Fibroblast of upper back skin (primary cell): ENCODE measurements around the gene PSMB9.
"Not testable (repeated sequence)": the region's sequence is repeated elsewhere in the genome, so short reads cannot be mapped to it uniquely, and the experiment has no call there.

Source experiments
- DNase-seq: peaks from one replicate; pipeline ENCODE4 v3.0.0-alpha.2; 2013

PSMB9 gene

DNA sequence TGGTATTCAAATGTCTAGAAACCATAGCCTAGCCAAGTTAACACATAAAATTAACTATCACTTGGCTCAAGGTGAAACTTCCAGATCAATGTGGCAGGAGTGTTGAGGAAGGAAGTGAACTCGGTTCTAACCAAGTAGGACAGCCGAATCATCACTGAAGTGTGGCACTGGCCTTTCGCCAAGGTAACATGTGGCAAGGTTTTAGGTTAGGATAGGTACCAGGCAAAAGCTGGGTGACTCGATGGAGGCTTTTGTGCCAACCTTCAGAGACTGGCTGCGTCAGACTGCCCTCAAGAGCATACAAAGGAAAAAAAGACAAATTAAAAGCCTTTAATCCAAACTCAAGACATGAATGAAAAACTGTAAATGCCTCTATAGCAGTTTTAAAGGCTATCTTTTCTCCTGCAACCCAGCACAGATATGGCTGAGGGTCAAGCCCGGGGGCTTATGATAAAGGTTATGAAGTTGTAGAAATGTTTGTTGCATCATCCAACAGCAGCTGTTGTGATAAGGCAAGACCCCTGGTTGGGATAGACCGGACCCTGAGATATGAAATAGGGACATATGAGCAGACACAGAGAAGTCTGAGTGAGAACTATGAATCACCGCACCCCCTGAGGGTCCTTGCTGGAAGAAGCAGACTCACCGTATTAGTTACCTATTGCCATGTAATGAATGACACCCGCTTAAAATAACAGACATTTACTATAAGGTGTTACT is 11.9 kb downstream of the PSMB9 start:
- no peak for DNase-seq

DNA sequence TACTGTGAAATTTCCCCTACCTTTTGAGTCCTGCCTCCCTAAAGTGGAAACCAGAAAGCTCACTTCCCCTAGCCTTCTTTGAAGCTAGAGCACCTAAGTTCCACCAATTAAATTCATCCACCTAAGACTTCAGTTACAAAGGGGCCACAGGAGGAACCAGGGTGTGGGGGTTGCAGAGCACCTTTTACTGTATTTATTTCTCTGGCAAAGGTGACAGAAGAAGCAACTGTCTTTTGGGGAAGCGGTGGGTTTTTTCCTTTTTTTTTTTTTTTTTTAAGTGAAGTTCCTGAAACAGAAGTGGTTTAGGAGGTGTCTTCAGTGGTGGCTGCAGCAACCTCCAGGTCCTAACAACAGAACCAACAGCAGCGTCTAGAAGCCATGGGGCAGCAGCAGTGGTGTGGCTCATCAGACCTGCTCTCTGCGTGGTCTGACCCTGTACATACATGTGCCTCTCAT is 13.1 kb downstream of the PSMB9 start:
- DNase-seq: no peak

DNA sequence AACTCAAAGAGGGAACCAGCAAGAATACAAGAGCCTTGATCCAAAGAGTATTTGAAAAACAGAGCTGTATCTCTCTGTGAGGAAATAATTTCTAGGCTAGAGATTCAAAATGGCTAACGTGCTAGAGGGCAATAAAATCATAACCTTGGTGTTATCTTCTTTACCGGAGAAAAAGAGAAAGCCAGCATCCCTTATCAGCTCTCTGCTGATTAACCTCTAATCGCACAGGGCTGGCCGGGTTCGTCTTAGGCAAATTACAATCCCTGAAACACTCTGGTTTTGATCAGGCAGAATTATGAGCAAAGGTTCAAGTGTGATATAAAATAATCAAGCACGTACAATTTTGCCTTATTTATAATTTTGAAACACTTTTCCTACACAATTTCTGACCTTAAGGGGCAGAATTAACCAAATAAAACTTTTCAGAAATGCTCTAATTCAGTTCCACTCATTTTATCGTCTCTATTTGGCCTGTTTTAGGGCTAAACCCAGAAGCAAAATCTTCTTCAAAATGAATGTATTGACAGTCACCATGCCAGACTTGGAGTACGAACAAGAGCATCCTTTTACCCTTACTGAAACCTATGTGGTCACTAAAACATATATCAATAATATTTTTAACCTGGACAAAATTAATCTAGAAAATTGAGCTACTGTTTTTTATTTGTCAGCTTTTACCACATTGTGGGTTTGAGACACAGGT is 13.7 kb downstream of the PSMB9 start:
- no peak for DNase-seq

GRCh38 chr6:32868257-32868788 is 14.3 kb downstream of the PSMB9 start:
- peak; percentile 71 for DNase-seq

- DNase-seq: not testable (repeated sequence)
These were observed 20.0 kb downstream of the PSMB9 start for GRCh38 chr6:32873947-32874346.

GRCh38 chr6:32876603-32877002 is 22.6 kb downstream of the PSMB9 start:
- DNase-seq: no peak

DNA sequence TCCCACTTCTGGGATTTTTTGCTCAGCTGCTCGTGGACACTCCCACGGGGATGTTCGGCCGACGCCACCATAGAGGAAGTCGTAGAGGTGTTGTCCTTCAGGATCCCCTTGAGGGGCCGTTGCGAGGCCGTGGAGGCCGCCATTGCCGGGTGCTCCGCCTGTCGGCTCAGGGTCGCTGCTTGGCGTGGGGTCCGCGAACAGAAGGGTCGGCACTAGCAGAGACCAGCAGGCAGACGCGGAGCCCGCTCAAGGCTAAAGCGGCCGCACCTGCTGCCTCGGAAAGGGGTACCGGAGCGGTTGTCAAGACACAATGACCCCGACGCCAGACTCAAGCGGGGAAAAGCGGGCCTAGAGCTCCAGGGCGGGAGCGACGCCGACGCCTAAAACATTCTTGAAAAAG is 25.7 kb downstream of the PSMB9 start:
- no peak for DNase-seq

- DNase-seq: not testable (repeated sequence)
These were observed 27.0 kb downstream of the PSMB9 start for GRCh38 chr6:32880962-32881361.

DNA sequence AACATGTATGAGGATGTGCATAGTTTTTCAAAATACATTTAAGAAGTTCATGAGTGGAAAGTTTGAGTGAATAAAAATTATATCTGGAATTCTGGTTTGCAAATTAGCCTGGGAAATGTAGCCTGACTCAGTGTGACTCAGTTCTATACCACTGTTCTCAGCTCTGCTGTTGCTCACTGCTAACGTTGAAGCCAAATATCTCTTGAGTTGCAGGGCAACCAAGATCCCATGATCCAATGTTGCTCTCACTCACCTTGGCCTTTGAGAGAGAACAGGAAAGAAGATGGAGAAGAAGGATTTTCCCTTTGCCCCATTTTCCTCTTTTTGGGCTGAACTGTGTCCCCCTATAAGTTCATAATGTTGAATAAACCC is 28.9 kb downstream of the PSMB9 start:
- peak; percentile 63 for DNase-seq

- peak; percentile 60 for DNase-seq
These were observed 29.8 kb downstream of the PSMB9 start for GRCh38 chr6:32883789-32884188.

GRCh38 chr6:32885698-32886286 is 31.8 kb downstream of the PSMB9 start:
- DNase-seq: peak; percentile 77

GRCh38 chr6:32886681-32887383 is 32.8 kb downstream of the PSMB9 start:
- DNase-seq: peak; percentile 86

GRCh38 chr6:32887616-32888015 is 33.6 kb downstream of the PSMB9 start:
- DNase-seq: no peak

DNA sequence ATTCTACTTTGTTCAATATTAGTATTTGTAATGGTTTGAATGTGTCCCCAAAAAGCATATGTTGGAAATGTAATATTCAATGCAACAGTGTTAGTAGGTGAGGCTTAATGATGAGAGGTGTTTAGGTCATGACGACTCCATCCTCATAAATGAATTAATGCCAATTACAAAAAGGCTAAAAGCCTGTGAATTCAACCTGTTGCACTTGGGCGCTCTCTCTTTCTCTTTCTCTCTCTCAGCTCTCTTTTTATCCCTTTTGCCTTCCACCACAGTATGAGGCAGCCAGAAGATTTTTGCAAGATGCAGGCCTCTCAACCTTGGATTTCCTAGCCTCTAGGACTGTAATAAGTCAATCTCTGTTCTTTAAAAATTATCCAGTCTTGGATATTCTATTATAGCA is 34.6 kb downstream of the PSMB9 start:
- no peak for DNase-seq

- peak; percentile 41 for DNase-seq
These were observed 35.5 kb downstream of the PSMB9 start for GRCh38 chr6:32889533-32889932.

DNA sequence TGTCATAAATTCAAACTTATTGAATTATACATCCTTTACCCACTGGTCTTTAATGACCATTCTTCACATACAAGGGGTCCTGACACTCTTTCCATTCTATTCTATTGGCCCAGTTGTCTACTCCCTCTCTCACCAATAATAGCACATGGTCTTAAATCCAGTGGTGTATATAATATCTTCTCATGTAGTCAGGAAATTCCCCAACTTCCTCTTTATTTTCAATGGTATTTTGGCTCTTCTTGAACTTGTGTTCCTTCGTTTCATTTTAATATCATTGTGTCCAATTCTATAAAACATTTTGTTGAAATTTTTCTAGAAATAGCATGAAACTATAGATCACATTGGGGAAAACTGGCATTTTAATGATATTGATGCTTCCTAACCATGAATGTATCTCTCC is 36.8 kb downstream of the PSMB9 start:
- DNase-seq: no peak

- peak; percentile 89 for DNase-seq
These were observed 40.4 kb downstream of the PSMB9 start for GRCh38 chr6:32894085-32895005.

- no peak for DNase-seq
These were observed 41.0 kb downstream of the PSMB9 start for GRCh38 chr6:32895006-32895345.

DNA sequence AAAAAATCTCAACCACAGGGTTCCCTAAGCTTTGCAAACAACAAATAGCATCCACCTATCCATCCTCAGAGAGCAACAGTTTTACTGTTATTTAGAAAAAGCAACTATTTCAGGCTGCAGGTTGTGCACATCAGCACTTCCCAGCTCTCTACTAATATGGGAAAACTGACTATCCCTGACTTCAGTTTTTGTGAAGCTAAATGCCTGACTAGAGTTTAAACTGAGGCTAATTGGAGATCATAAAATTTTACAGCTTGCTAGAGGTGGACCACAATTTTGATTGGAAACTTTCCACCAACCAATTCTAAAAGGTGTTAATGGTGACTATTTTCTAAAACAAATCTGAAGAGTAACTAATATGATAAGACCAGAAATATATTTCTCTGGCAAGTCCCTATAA is 50.0 kb downstream of the PSMB9 start:
- DNase-seq: no peak

- DNase-seq: peak; percentile 14
These were observed 51.1 kb downstream of the PSMB9 start for GRCh38 chr6:32905078-32905477.

DNA sequence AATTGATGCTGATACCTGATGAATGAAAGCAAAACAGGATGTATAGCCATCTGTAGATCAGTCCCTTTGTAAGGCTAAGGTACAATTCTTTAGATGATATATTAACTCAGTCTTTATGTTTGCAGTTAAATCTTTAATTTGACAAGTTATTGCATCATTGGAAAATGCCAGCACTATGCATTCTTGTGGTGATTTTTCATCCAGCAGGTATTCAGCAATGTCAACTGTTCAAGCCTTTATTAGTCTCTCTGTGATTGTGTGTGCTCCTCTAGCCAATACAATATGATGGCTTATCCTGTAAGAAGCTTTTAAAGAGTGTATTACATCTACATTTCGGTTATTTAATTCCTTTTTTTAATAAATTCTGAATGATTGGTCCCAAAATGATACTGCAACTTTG is 52.5 kb downstream of the PSMB9 start:
- DNase-seq: peak; percentile 82

DNA sequence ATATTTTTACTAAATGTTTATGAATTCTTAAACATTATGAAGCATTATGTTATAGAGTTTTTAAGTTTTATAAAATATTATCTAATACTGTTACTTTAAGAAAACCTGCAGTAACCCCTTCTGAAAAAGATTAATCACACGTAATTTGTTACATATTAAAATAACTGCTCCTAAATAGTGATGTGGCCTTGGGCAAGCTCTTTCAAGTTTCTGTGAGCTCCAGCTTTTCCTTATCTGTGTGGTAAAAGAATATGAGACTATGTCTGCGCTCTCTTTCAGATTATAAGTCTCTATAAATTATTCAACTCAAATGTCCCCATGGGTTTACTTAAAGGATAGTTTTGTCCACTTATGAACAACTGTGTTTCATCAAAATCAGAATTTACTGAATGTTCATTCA is 54.9 kb downstream of the PSMB9 start:
- no peak for DNase-seq
